HepG2 (cell line): ENCODE measurements around the gene KL. TPM values are rescaled to one million over a fixed set of nuclear protein-coding genes. Genes with fewer than 3 reads are reported as not detected.

Source experiments
- ATAC-seq: fragments of 200-7000 bp; cut with Tn5 transposase; 3 replicates; pipeline ENCODE4 v1.9.1; 2020; ENCODE audit warnings: mild to moderate bottlenecking, moderate library complexity
- BruUV-seq: library from RNA; stranded (reverse); fragments of 400-500 nt; replicated peaks from 2 replicates; lab custom pipeline; 2021; lab: Mats Ljungman, UMichigan
- CTCF ChIA-PET: fragments of 300-600 bp; formaldehyde crosslinking; extraction: SDS; loops from one replicate; lab custom pipeline; 2021; ENCODE audit warnings: low total read pairs, inconsistent platforms, low intra/inter-chr PET ratio; lab: Yijun Ruan, JAX
- POLR2A ChIA-PET: fragments of 350-600 bp; sonication (Branson Sonifier 250); formaldehyde crosslinking; loops from one replicate; lab custom pipeline; 2020; ENCODE audit warnings: antibody characterized with exemption, inconsistent platforms; lab: Yijun Ruan, JAX
- DNase-seq: peaks from one replicate; pipeline ENCODE4 v3.0.0-alpha.2; 2015; ENCODE audit warnings: low spot score
- FAIRE-seq: peaks from 3 replicates; lab custom pipeline; 2011; peaks lifted over from hg19 to GRCh38; lab: Jason Lieb, UNC
- H2AFZ ChIP-seq: one replicate; pipeline ENCODE4 v1.6.1; 2011; ENCODE audit warnings: low read length, inconsistent platforms
- H3K27ac ChIP-seq: fragments of 300-600 bp; 3 replicates; pipeline ENCODE4 v1.8.0; 2011; ENCODE audit warnings: mixed run types, mild to moderate bottlenecking, mixed read lengths, low read length, inconsistent platforms; ENCODE audit not compliant: insufficient read depth; ENCODE audit errors: extremely low read length
- H3K27me3 ChIP-seq, 2 experiments: fragments of 200-600 bp in 1 of 2; 2 replicates in 1 of 2; 3 replicates in 1 of 2; pipeline versions ENCODE4 v1.6.0 to v1.8.0; 2011; ENCODE audit warnings: low read length in 2 of 2, mild to moderate bottlenecking in 2 of 2, moderate library complexity in 2 of 2, inconsistent platforms in 1 of 2; ENCODE audit not compliant: insufficient read depth in 2 of 2, control insufficient read depth in 1 of 2
- H3K36me3 ChIP-seq, 2 experiments: fragments of 200-600 bp in 1 of 2; replicated peaks in 1 of 2; 2 replicates in 1 of 2; 3 replicates in 1 of 2; pipeline versions ENCODE4 v1.5.1 to v1.8.0; 2011; ENCODE audit warnings: low read length in 2 of 2, inconsistent platforms in 1 of 2; ENCODE audit not compliant: insufficient read depth in 2 of 2, control insufficient read depth in 1 of 2
- H3K4me1 ChIP-seq: 2 replicates; pipeline ENCODE4 v1.5.1; 2012; ENCODE audit warnings: low read length, inconsistent platforms; ENCODE audit not compliant: insufficient read depth
- H3K4me2 ChIP-seq: 2 replicates; pipeline ENCODE4 v1.6.0; 2011; ENCODE audit warnings: low read depth, low read length, inconsistent platforms
- H3K4me3 ChIP-seq, 3 experiments: fragments of 200-600 bp in 1 of 3; sonication (generic), shearing (Covaris generic) in 1 of 3; replicated peaks in 1 of 3; 2 replicates each; pipeline ENCODE4 v1.5.1; 2011 to 2016; ENCODE audit warnings: low read length in 3 of 3, inconsistent platforms in 2 of 3, low read depth in 2 of 3, mild to moderate bottlenecking in 2 of 3, control low read depth in 1 of 3, mixed read lengths in 1 of 3; ENCODE audit not compliant: insufficient read depth in 1 of 3
- H3K79me2 ChIP-seq: one replicate; pipeline ENCODE4 v1.6.1; 2011; ENCODE audit warnings: low read length, inconsistent platforms; ENCODE audit not compliant: insufficient read depth
- H3K9ac ChIP-seq: 2 replicates; pipeline ENCODE4 v1.6.0; 2011; ENCODE audit warnings: mild to moderate bottlenecking, low read depth, low read length, inconsistent platforms; ENCODE audit not compliant: insufficient read depth
- H3K9me3 ChIP-seq: 2 replicates; pipeline ENCODE4 v1.5.1; 2012; ENCODE audit warnings: mild to moderate bottlenecking, low read length
- H4K20me1 ChIP-seq: 2 replicates; pipeline ENCODE4 v1.6.0; 2011; ENCODE audit warnings: inconsistent platforms, mild to moderate bottlenecking, low read length, moderate library complexity; ENCODE audit not compliant: insufficient read depth
- CEBPB ChIP-seq: IDR thresholded peaks from 2 replicates; pipeline ENCODE4 v1.6.1; 2011; ENCODE audit warnings: low read depth, low read length, improper control_type of control experiment, borderline replicate concordance
- FOXA1 ChIP-seq, 2 experiments: fragments of 450-650 bp in 1 of 2; sonication (generic) in 1 of 2; formaldehyde crosslinking in 1 of 2; IDR thresholded peaks; 2 replicates each; pipeline versions ENCODE4 v1.4.0 to v1.6.1; 2016 to 2020; ENCODE audit warnings: missing genetic modification reagents in 1 of 2
- FOXC1 ChIP-seq: sonication (generic); formaldehyde crosslinking; IDR thresholded peaks from 2 replicates; pipeline ENCODE4 v1.8.0; 2022; ENCODE audit warnings: mild to moderate bottlenecking, missing genetic modification reagents, borderline replicate concordance
- FOXM1 ChIP-seq: sonication (generic); formaldehyde crosslinking; IDR thresholded peaks from 2 replicates; pipeline ENCODE4 v1.5.0; 2020; ENCODE audit warnings: missing genetic modification reagents
- HOXA3 ChIP-seq: sonication (generic); formaldehyde crosslinking; IDR thresholded peaks from 2 replicates; pipeline ENCODE4 v1.5.0; 2020; ENCODE audit warnings: missing genetic modification reagents
- HOXA7 ChIP-seq: sonication (generic); formaldehyde crosslinking; IDR thresholded peaks from 2 replicates; pipeline ENCODE4 v1.8.1; 2022; ENCODE audit warnings: mild to moderate bottlenecking, missing genetic modification reagents, moderate library complexity
- JUNB ChIP-seq: sonication (generic); formaldehyde crosslinking; IDR thresholded peaks from 2 replicates; pipeline ENCODE4 v1.8.0; 2022; ENCODE audit warnings: missing genetic modification reagents, mild to moderate bottlenecking, borderline replicate concordance
- KLF16 ChIP-seq, 2 experiments: sonication (generic) in 1 of 2; formaldehyde crosslinking in 1 of 2; IDR thresholded peaks; 2 replicates each; pipeline versions ENCODE4 v1.6.1 to v1.8.0; 2016 to 2023; ENCODE audit warnings: missing genetic modification reagents in 2 of 2, missing compliant biosample characterization in 1 of 2
- MAFK ChIP-seq, 2 experiments: IDR thresholded peaks in 1 of 2; conservative IDR thresholded peaks in 1 of 2; 2 replicates each; pipeline ENCODE4 v1.6.1; 2011; ENCODE audit warnings: improper control_type of control experiment in 2 of 2, low read length in 2 of 2
- MEIS2 ChIP-seq: sonication (generic); formaldehyde crosslinking; IDR thresholded peaks from 2 replicates; pipeline ENCODE4 v1.9.0; 2021; ENCODE audit warnings: mild to moderate bottlenecking, missing genetic modification reagents
- SALL1 ChIP-seq: sonication (generic); formaldehyde crosslinking; IDR thresholded peaks from 2 replicates; pipeline ENCODE4 v1.8.0; 2022; ENCODE audit warnings: mild to moderate bottlenecking, missing genetic modification reagents
- SIX4 ChIP-seq: sonication (generic); formaldehyde crosslinking; IDR thresholded peaks from 2 replicates; pipeline ENCODE4 v1.4.0; 2020; ENCODE audit warnings: missing genetic modification reagents
- TGIF2 ChIP-seq: IDR thresholded peaks from 2 replicates; pipeline ENCODE4 v1.6.1; 2016; ENCODE audit warnings: control low read depth, missing compliant biosample characterization
- ZC3H4 ChIP-seq: sonication (generic); formaldehyde crosslinking; IDR thresholded peaks from 2 replicates; pipeline ENCODE4 v1.4.0; 2020; ENCODE audit warnings: missing genetic modification reagents, borderline replicate concordance
- ZNF180 ChIP-seq: sonication (generic); formaldehyde crosslinking; IDR thresholded peaks from 2 replicates; pipeline ENCODE4 v1.4.0; 2020; ENCODE audit warnings: low read depth, missing genetic modification reagents, borderline replicate concordance
- ZNF234 ChIP-seq: sonication (generic); formaldehyde crosslinking; conservative IDR thresholded peaks from 2 replicates; pipeline ENCODE4 v1.5.1; 2020; ENCODE audit warnings: mild to moderate bottlenecking, missing genetic modification reagents
- ZNF331 ChIP-seq: sonication (generic); formaldehyde crosslinking; IDR thresholded peaks from 2 replicates; pipeline ENCODE4 v1.4.0; 2020; ENCODE audit warnings: missing genetic modification reagents
- ZNF773 ChIP-seq: sonication (generic); formaldehyde crosslinking; IDR thresholded peaks from 2 replicates; pipeline ENCODE4 v1.4.0; 2020; ENCODE audit warnings: missing genetic modification reagents, borderline replicate concordance
- WGBS: methylation state at CpG from one replicate; pipeline ENCODE4 v1.1.6; 2017; ENCODE audit warnings: low lambda C conversion rate; 5-methylcytosine and 5-hydroxymethylcytosine counted together
- in situ Hi-C: cut with HindIII; loops from 2 replicates; pipeline ENCODE4 v1.10.0; 2017; ENCODE audit warnings: low pct_unique_long_range_greater_than_20kb; ENCODE audit not compliant: extremely low pct_ligation_motif_present
- intact Hi-C: fragments of 100-400 bp; cut with micrococcal nuclease; formaldehyde crosslinking; loops from one replicate; pipeline ENCODE4 v1.10.0; 2022; ENCODE audit not compliant: unreplicated experiment
- polyA plus RNA-seq, 8 experiments: library from polyadenylated mRNA; depleted of rRNA in 3 of 8; stranded (reverse) in 7 of 8; unstranded in 1 of 8; fragments of >200 nt; fragmentation: Illumina TruSeq in 4 of 8; extraction: Trizol in 4 of 8; gene quantifications; 2 replicates each; pipeline versions ENCODE4 v1.2.1 to v1.2.3, GENCODE V29; 2011 to 2016; ENCODE audit warnings: low read depth in 4 of 8, missing spikeins in 1 of 8, mixed read lengths in 1 of 8; ENCODE audit not compliant: insufficient read depth in 1 of 8
- total RNA-seq, 5 experiments: library from RNA; depleted of rRNA; stranded (reverse); fragments of >200 nt; fragmentation: Illumina TruSeq; extraction: Trizol; gene quantifications; 2 replicates each; pipeline ENCODE4 v1.2.3, GENCODE V29; 2016; ENCODE audit warnings: low read depth in 1 of 5
- TF ChIP-seq, protein P1 (sequence below): sonication (generic); formaldehyde crosslinking; IDR thresholded peaks from 2 replicates; pipeline ENCODE4 v1.4.0; 2020; ENCODE audit warnings: missing genetic modification reagents, borderline replicate concordance

The KL gene
- total and polyA plus RNA-seq, 2 of the 13 experiments (the other 11 are each of a cell fraction or from before 2014, with no cell fraction given) = not detected

DNA sequence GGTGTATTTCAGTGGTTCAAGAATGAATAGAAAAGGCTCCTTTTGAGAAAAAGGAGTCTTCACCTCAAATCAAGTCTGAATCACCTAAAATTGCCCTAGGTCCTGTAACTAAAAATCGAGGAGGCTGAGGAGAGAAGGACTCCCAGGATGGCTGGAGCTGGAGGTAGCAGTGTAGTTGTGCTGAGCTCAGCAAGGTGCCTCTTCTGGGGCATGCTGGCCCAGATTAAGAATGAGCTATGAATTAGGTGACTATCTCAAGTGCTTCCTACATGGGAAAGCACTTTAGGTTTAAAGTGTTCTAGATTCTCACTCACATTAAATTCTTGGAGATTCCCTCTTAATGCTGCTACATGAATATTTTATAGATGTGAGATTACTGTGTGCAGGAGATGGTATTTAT, 28.8 kb upstream of the KL start:
- Histone ChIP-seq H3K4me2 (no peak overlapping the region), H2AFZ (no peak overlapping the region), H3K79me2 (no peaks in the 10 kb centered on the region), H3K36me3 (no peaks in the 10 kb centered on the region), H3K27ac (no peak overlapping the region), H3K9ac (no peak overlapping the region), H3K4me1 (no peaks in the 10 kb centered on the region), H3K4me3 (no peak overlapping the region), H3K27me3 (peaks cover 0 to 14% of the 10 kb centered on the region in 2 experiments; a peak in 1 of 5 replicates), H4K20me1 (no peaks in the 10 kb centered on the region), H3K9me3 (no peaks in the 10 kb centered on the region)
- DNase-seq = no peak
- no peak for FAIRE-seq
- intact Hi-C loops (no loop called here), in situ Hi-C loops (no loop called here)
- ATAC-seq = no peak
- ChIA-PET POLR2A (no interaction called here), CTCF (no interaction called here)
- no TSS peak for BruUV-seq
- no peak for TF ChIP-seq FOXC1 (CRISPR knock-in tag)
- 0 out of 4 replicates have a peak, but pooled peaks of 1 of the 2 experiments have one; percentile 9 for TF ChIP-seq MAFK (conservative IDR thresholded peaks at IDR 0.05 in 1 of 2, IDR thresholded peaks at IDR 0.05 in 1 of 2; ENCODE audit: low read length in 2 of 2)
- no peak for TF ChIP-seq FOXA1 (IDR thresholded peaks at IDR 0.05)
- no peak for TF ChIP-seq FOXA1 (CRISPR knock-in tag; IDR thresholded peaks at IDR 0.05)
- peak; percentile 72; the same call in 1 of the 2 replicates for TF ChIP-seq ZNF331 (CRISPR knock-in tag)
- TF ChIP-seq HOXA7 (CRISPR knock-in tag) = no peak
- 0% methylated on average over 1 of the region's 1 CpG for WGBS

DNA sequence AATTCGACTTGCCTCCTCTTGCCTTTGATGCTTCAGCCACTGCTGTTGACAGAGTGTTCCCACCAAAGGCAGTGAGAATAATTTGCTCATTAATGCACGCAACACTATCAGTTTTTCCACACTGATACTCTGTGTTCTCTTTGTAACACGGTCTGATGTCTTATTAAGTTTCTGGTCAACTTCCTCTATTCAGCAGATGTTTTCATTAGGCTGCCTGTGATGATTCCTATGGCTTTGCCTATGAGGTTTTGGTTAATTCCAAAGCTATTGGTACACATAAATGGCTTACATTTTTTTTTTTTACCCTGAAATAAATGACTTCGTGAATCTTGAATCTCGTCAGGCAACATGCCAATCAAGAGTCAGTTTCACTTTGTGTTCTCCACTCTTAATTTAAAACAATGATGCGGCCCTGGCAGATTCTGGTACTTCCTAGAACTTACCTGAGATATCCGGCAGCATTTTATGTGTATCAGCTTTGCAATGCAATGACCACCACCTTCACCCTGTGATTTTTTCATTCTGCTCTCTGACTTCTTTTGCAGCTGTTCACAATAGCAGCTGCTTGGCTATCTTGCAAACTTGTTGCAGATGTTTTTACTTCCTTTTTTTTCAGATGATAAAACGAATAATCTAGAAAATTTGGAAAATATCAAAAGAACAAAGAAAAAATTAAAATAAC, 27.5 kb upstream of the KL start:
- H3K79me2 ChIP-seq = no peaks in the 10 kb centered on the region
- BruUV-seq = no TSS peak
- no peak overlapping the region for H2AFZ ChIP-seq
- in situ Hi-C loops (no loop called here), intact Hi-C loops (no loop called here)
- peaks cover 0 to 14% of the 10 kb centered on the region in 2 experiments; a peak in 1 of 5 replicates for H3K27me3 ChIP-seq
- H3K4me1 ChIP-seq = no peaks in the 10 kb centered on the region
- no peaks in the 10 kb centered on the region for H4K20me1 ChIP-seq
- H3K27ac ChIP-seq = no peak overlapping the region
- POLR2A ChIA-PET = no interaction called here
- H3K36me3 ChIP-seq = no peaks in the 10 kb centered on the region
- no peak overlapping the region for H3K4me3 ChIP-seq
- CTCF ChIA-PET = no interaction called here
- no peaks in the 10 kb centered on the region for H3K9me3 ChIP-seq
- 30% methylated on average over 8 of the region's 8 CpGs for WGBS
- FAIRE-seq = no peak
- no peak for TF ChIP-seq CEBPB
- TF ChIP-seq TGIF2 (CRISPR knock-in tag) = no peak
- no peak for TF ChIP-seq ZNF773 (CRISPR knock-in tag)
- no peak for TF ChIP-seq MEIS2 (CRISPR knock-in tag)
- no peak for TF ChIP-seq JUNB (CRISPR knock-in tag)
- no peak for TF ChIP-seq KLF16 (CRISPR knock-in tag; IDR thresholded peaks at IDR 0.05)
- TF ChIP-seq SIX4 (CRISPR knock-in tag) = no peak
- no peak for TF ChIP-seq ZNF180 (CRISPR knock-in tag)
- TF ChIP-seq HOXA3 = no peak
- TF ChIP-seq ZNF234 (CRISPR knock-in tag) = no peak
- TF ChIP-seq SALL1 (CRISPR knock-in tag) = no peak
- no peak for TF ChIP-seq FOXM1
- TF ChIP-seq ZC3H4 (CRISPR knock-in tag) = no peak
- TF ChIP-seq, protein P1, sequence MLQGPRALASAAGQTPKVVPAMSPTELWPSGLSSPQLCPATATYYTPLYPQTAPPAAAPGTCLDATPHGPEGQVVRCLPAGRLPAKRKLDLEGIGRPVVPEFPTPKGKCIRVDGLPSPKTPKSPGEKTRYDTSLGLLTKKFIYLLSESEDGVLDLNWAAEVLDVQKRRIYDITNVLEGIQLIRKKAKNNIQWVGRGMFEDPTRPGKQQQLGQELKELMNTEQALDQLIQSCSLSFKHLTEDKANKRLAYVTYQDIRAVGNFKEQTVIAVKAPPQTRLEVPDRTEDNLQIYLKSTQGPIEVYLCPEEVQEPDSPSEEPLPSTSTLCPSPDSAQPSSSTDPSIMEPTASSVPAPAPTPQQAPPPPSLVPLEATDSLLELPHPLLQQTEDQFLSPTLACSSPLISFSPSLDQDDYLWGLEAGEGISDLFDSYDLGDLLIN (CRISPR knock-in tag) = no peak
- no peak for DNase-seq
- H3K4me2 ChIP-seq = no peak overlapping the region
- H3K9ac ChIP-seq = no peak overlapping the region
- no peak for ATAC-seq
